ENCODE data around the gene CAPN9.

DNA sequence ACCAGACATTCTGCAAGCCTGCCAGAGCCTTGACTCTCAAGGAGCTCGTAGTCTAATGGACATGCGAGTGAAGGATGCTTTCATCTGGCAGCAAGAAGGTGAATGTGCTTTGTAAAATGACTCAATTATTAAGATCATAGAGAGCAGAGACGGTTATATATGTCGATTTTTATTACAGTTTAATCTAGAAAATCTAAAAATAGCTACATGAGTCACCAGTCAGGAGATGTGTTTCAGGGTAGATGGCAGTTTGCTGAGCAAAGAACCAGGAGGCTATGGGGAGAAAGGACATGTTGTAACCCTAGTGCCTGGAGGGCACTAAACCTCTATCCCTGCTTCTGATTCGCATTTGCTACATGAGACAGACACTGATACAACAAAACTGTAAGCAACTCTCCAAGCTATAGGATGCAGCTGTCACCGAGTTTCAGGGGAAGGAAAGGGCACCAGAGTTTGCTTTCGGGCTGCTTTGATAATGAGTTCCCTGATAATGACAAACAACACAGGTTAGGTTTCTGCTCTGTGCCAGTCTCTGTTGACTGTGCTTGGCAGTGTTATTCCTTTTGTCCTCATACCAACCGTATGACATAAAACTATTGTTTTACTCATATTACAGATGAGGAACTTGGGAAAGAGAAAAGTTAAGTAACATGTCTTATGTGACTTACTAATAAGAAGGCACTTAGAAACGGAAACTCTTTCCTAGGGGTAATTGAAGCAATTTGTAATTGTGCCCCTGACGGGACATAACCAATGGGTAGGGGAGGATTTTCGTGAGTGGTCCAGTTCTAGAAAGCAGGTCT is 77.9 kb downstream of the CAPN9 start:
- TF ChIP-seq, protein P1, sequence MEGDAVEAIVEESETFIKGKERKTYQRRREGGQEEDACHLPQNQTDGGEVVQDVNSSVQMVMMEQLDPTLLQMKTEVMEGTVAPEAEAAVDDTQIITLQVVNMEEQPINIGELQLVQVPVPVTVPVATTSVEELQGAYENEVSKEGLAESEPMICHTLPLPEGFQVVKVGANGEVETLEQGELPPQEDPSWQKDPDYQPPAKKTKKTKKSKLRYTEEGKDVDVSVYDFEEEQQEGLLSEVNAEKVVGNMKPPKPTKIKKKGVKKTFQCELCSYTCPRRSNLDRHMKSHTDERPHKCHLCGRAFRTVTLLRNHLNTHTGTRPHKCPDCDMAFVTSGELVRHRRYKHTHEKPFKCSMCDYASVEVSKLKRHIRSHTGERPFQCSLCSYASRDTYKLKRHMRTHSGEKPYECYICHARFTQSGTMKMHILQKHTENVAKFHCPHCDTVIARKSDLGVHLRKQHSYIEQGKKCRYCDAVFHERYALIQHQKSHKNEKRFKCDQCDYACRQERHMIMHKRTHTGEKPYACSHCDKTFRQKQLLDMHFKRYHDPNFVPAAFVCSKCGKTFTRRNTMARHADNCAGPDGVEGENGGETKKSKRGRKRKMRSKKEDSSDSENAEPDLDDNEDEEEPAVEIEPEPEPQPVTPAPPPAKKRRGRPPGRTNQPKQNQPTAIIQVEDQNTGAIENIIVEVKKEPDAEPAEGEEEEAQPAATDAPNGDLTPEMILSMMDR (IDR thresholded peaks at IDR 0.05; ENCODE audit: low read depth, low read length, poor library complexity, severe bottlenecking): no peak
- TF ChIP-seq EZH2phosphoT487 (IDR thresholded peaks at IDR 0.05; ENCODE audit: borderline replicate concordance, low read length): no peak
